Endothelial cell of umbilical vein (primary cell): ENCODE results near the gene LAMA5. TPM values are rescaled to one million over a fixed set of nuclear protein-coding genes. Genes with fewer than 3 reads are reported as not detected.

ENCODE experiments used
- BruUV-seq: library from RNA; stranded (reverse); fragments of 400-500 nt; replicated peaks from 2 replicates; lab custom pipeline; 2021; lab: Mats Ljungman, UMichigan
- CTCF ChIA-PET: fragments of 300-600, 350-600 bp; sonication (Branson Sonifier 250); formaldehyde crosslinking; loops from one replicate; lab custom pipeline; 2021; ENCODE audit warnings: antibody characterized with exemption, inconsistent platforms; lab: Charles Lee
- POLR2A ChIA-PET: fragments of 300-600, 350-600 bp; sonication (Branson Sonifier 250); formaldehyde crosslinking; loops from one replicate; lab custom pipeline; 2021; ENCODE audit warnings: antibody characterized with exemption, inconsistent platforms; lab: Charles Lee
- DNase-seq: peaks from one replicate; pipeline ENCODE4 v3.0.0-alpha.2; 2011; ENCODE audit warnings: low read depth, low spot score
- FAIRE-seq: peaks from 2 replicates; lab custom pipeline; 2011; peaks lifted over from hg19 to GRCh38; lab: Jason Lieb, UNC
- H2AFZ ChIP-seq: 2 replicates; pipeline ENCODE4 v1.6.0; 2012; ENCODE audit warnings: low read depth, low read length, control low read depth, inconsistent platforms
- H3K27ac ChIP-seq: 2 replicates; pipeline ENCODE4 v1.5.1; 2011; ENCODE audit warnings: low read depth, mild to moderate bottlenecking, control low read depth, low read length, moderate library complexity; ENCODE audit not compliant: insufficient read depth
- H3K27me3 ChIP-seq, 2 experiments: 2 replicates each; pipeline versions ENCODE4 v1.6.0 to v1.6.1; 2011; ENCODE audit warnings: low read length in 2 of 2, mixed read lengths in 1 of 2; ENCODE audit not compliant: control insufficient read depth in 2 of 2, insufficient read depth in 2 of 2
- H3K36me3 ChIP-seq, 2 experiments: 2 replicates in 1 of 2; 3 replicates in 1 of 2; pipeline ENCODE4 v1.5.1; 2011; ENCODE audit warnings: low read length in 2 of 2, mild to moderate bottlenecking in 1 of 2, moderate library complexity in 1 of 2; ENCODE audit not compliant: control insufficient read depth in 2 of 2, insufficient read depth in 2 of 2; ENCODE audit errors: extremely low read depth in 1 of 2
- H3K4me1 ChIP-seq: 3 replicates; pipeline ENCODE4 v1.5.1; 2011; ENCODE audit warnings: mild to moderate bottlenecking, low read length; ENCODE audit not compliant: control insufficient read depth, insufficient read depth; ENCODE audit errors: extremely low read depth
- H3K4me2 ChIP-seq: 2 replicates; pipeline ENCODE4 v1.6.1; 2011; ENCODE audit warnings: low read length, control low read depth, mixed read lengths; ENCODE audit not compliant: insufficient read depth
- H3K4me3 ChIP-seq, 3 experiments: fragments of 200-600 bp in 1 of 3; sonication (generic), shearing (Covaris generic) in 1 of 3; replicated peaks in 1 of 3; 2 replicates each; pipeline ENCODE4 v1.5.1; 2011 to 2016; ENCODE audit warnings: control low read depth in 3 of 3, low read length in 3 of 3, mild to moderate bottlenecking in 2 of 3, inconsistent platforms in 1 of 3, low read depth in 1 of 3, moderate library complexity in 1 of 3; ENCODE audit not compliant: insufficient read depth in 1 of 3
- H3K79me2 ChIP-seq: 2 replicates; pipeline ENCODE4 v1.6.0; 2012; ENCODE audit warnings: low read length, inconsistent platforms; ENCODE audit not compliant: control insufficient read depth, insufficient read depth
- H3K9ac ChIP-seq: replicated peaks from 2 replicates; pipeline ENCODE3; 2011; ENCODE audit warnings: low read length, control low read depth; ENCODE audit not compliant: insufficient read depth; ENCODE audit errors: extremely low read depth
- H3K9me1 ChIP-seq: replicated peaks from 3 replicates; pipeline ENCODE4 v1.6.0; 2011; ENCODE audit warnings: mild to moderate bottlenecking, low read length; ENCODE audit not compliant: control insufficient read depth, insufficient read depth; ENCODE audit errors: extremely low read depth
- H3K9me3 ChIP-seq: replicated peaks from 2 replicates; pipeline ENCODE4 v1.5.1; 2012; ENCODE audit warnings: low read length, inconsistent platforms; ENCODE audit not compliant: control insufficient read depth, insufficient read depth
- H4K20me1 ChIP-seq: replicated peaks from 2 replicates; pipeline ENCODE3; 2011; ENCODE audit warnings: mild to moderate bottlenecking, low read length; ENCODE audit not compliant: control insufficient read depth, insufficient read depth; ENCODE audit errors: extremely low read depth
- EZH2 ChIP-seq: IDR thresholded peaks from 2 replicates; pipeline ENCODE4 v1.6.1; 2012; ENCODE audit warnings: borderline replicate concordance, low read depth, mild to moderate bottlenecking, moderate library complexity, low read length, inconsistent platforms; ENCODE audit not compliant: severe bottlenecking
- FOS ChIP-seq: IDR thresholded peaks from 2 replicates; pipeline ENCODE4 v1.6.1; 2011; ENCODE audit warnings: mild to moderate bottlenecking, low read length, moderate library complexity, borderline replicate concordance; ENCODE audit not compliant: insufficient read depth
- GATA2 ChIP-seq: IDR thresholded peaks from 2 replicates; pipeline ENCODE4 v1.7.0; 2011; ENCODE audit warnings: low read depth, mild to moderate bottlenecking, moderate library complexity, mixed read lengths, low read length; ENCODE audit not compliant: insufficient read length, insufficient read depth
- JUN ChIP-seq: IDR thresholded peaks from 2 replicates; pipeline ENCODE4 v1.6.1; 2011; ENCODE audit warnings: borderline replicate concordance, low read depth; ENCODE audit not compliant: insufficient read length, insufficient read depth
- MYC ChIP-seq: IDR thresholded peaks from one replicate; pipeline ENCODE4 v1.6.1; 2011; ENCODE audit warnings: mild to moderate bottlenecking, low read depth, low read length
- POLR2A ChIP-seq: IDR thresholded peaks from 2 replicates; pipeline ENCODE4 v1.6.1; 2012; ENCODE audit warnings: low read depth, mild to moderate bottlenecking, control low read depth, low read length
- POLR2AphosphoS5 ChIP-seq: IDR thresholded peaks from 2 replicates; pipeline ENCODE4 v1.6.1; 2012; ENCODE audit warnings: low read depth, mild to moderate bottlenecking, control low read depth, low read length, moderate library complexity; ENCODE audit not compliant: insufficient read depth
- dilution Hi-C: fragments of 300-500 bp; cut with MboI; formaldehyde crosslinking; loops from one replicate; pipeline ENCODE4 v1.15.0; 2019; ENCODE audit warnings: low sequenced_read_pairs; ENCODE audit not compliant: extremely low pct_ligation_motif_present
- intact Hi-C: fragments of 100-400 bp; cut with micrococcal nuclease; formaldehyde crosslinking; loops from one replicate; pipeline ENCODE4 v1.10.0; 2022
- polyA plus RNA-seq, 4 experiments: library from polyadenylated mRNA; depleted of rRNA in 3 of 4; stranded (reverse) in 3 of 4; unstranded in 1 of 4; fragments of >200 nt; gene quantifications; 2 replicates each; pipeline versions ENCODE4 v1.2.1 to v1.2.3, GENCODE V29; 2011 to 2012; ENCODE audit warnings: missing spikeins in 1 of 4
- total RNA-seq: library from RNA; stranded (reverse); gene quantifications from 2 replicates; pipeline ENCODE4 v1.2.3, GENCODE V29; 2021
- TF ChIP-seq, protein P1 (sequence below), 2 donors: IDR thresholded peaks; 1 replicate in 1 of 2; 2 replicates in 1 of 2; pipeline ENCODE4 v1.5.1; 2011; ENCODE audit warnings: low read length in 2 of 2, mild to moderate bottlenecking in 2 of 2, moderate library complexity in 2 of 2, control low read depth in 1 of 2, inconsistent platforms in 1 of 2, low read depth in 1 of 2; ENCODE audit not compliant: insufficient read depth in 1 of 2; ENCODE audit errors: extremely low read depth in 1 of 2
- TF ChIP-seq, protein P2 (sequence below): IDR thresholded peaks from 2 replicates; pipeline ENCODE4 v1.6.1; 2011; ENCODE audit not compliant: insufficient read depth, insufficient read length

LAMA5 gene
- total and polyA plus RNA-seq, 2 donors (not counting 3 experiments of a cell fraction or from before 2014, with no cell fraction given), result 24.0 to 145 TPM

DNA sequence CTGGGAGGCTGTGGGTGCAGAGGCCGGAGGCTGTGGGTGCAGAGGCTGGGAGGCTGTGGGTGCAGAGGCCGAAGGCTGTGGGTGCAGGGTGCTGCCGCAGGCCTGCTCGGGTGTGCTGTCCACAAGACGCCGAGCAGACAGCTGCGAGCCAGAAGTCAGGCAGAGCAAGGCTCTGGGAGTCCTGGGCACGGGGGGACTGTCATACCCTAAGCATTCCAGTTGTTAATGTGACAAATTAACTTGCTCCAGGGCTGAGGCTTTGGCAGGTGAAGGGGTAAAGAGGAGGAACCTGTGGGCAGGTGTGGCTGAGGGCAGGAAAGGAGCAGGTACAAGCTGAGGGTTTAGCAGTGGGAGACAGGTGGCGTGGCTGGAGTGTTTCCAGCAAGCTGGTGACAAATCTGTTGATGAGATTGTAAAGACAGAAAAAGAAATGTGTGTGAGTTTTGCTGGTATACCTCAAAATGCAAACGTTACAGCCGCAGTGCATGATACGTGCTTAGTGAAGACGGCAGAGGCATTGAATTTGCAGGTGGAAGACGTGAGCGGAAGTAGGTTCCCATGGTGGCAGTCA lies 78.5 kb downstream of the LAMA5 start:
- DNase-seq (no peak), FAIRE-seq (no peak)
- H2AFZ ChIP-seq, result no peak overlapping the region
- TF ChIP-seq JUN (no peak), POLR2AphosphoS5 (no peak), EZH2 (no peak), MYC (no peak), FOS (no peak), GATA2 (no peak), POLR2A (no peak)
- TF ChIP-seq, protein P1, sequence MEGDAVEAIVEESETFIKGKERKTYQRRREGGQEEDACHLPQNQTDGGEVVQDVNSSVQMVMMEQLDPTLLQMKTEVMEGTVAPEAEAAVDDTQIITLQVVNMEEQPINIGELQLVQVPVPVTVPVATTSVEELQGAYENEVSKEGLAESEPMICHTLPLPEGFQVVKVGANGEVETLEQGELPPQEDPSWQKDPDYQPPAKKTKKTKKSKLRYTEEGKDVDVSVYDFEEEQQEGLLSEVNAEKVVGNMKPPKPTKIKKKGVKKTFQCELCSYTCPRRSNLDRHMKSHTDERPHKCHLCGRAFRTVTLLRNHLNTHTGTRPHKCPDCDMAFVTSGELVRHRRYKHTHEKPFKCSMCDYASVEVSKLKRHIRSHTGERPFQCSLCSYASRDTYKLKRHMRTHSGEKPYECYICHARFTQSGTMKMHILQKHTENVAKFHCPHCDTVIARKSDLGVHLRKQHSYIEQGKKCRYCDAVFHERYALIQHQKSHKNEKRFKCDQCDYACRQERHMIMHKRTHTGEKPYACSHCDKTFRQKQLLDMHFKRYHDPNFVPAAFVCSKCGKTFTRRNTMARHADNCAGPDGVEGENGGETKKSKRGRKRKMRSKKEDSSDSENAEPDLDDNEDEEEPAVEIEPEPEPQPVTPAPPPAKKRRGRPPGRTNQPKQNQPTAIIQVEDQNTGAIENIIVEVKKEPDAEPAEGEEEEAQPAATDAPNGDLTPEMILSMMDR (IDR thresholded peaks at IDR 0.05; ENCODE audit: extremely low read depth in 1 of 2, insufficient read depth in 1 of 2, low read depth in 1 of 2, low read length in 2 of 2), result no peak
- TF ChIP-seq, protein P2, sequence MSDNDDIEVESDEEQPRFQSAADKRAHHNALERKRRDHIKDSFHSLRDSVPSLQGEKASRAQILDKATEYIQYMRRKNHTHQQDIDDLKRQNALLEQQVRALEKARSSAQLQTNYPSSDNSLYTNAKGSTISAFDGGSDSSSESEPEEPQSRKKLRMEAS, result no peak
- H3K27me3 ChIP-seq, result no peaks in the 10 kb centered on the region
- H3K27ac ChIP-seq, result no peak overlapping the region
- H4K20me1 ChIP-seq, result no peaks in the 10 kb centered on the region
- ChIA-PET CTCF (no interaction called here), POLR2A (no interaction called here)
- no peak overlapping the region for H3K9ac ChIP-seq
- dilution Hi-C loops (no loop called here), intact Hi-C loops (loop anchor here (5.0 kb wide), 1 partner anchor 86 kb away; no protein-coding TSS in a partner anchor)
- no peak overlapping the region for H3K4me3 ChIP-seq
- BruUV-seq, result no TSS peak
- H3K36me3 ChIP-seq, result peaks cover 2 to 12% of the 10 kb centered on the region in 2 experiments
- H3K9me1 ChIP-seq, result no peaks in the 10 kb centered on the region
- peaks cover 19% of the 10 kb centered on the region for H3K4me1 ChIP-seq
- no peak overlapping the region for H3K4me2 ChIP-seq
- H3K9me3 ChIP-seq, result no peaks in the 10 kb centered on the region
- H3K79me2 ChIP-seq, result no peaks in the 10 kb centered on the region
